GM21723 (cell line): ENCODE results near the gene GCNT2.
"Not testable (repeated sequence)": the region's sequence is repeated elsewhere in the genome, so short reads cannot be mapped to it uniquely, and the experiment has no call there.

ENCODE experiments used
- ATAC-seq: cut with Tn5 transposase; IDR thresholded peaks from one replicate; pipeline ENCODE4 v1.9.1; 2021; ENCODE audit warnings: mild to moderate bottlenecking, moderate library complexity; ENCODE audit not compliant: unreplicated experiment

The GCNT2 gene

GRCh38 chr6:10577112-10577511 is 56.0 kb downstream of the GCNT2 start:
- no peak for ATAC-seq

GRCh38 chr6:10578723-10579122 is 57.6 kb downstream of the GCNT2 start:
- ATAC-seq = no peak

GRCh38 chr6:10579803-10580202 is 58.7 kb downstream of the GCNT2 start:
- ATAC-seq = no peak

- ATAC-seq = no peak
Measured at GRCh38 chr6:10580570-10580969, 59.4 kb downstream of the GCNT2 start.

- not testable (repeated sequence) for ATAC-seq
Measured at GRCh38 chr6:10581402-10581801, 60.3 kb downstream of the GCNT2 start.

GRCh38 chr6:10582774-10583508 is 61.8 kb downstream of the GCNT2 start:
- ATAC-seq = no peak

- no peak for ATAC-seq
Measured at GRCh38 chr6:10583509-10583901, 62.4 kb downstream of the GCNT2 start.

GRCh38 chr6:10584607-10585006 is 63.5 kb downstream of the GCNT2 start:
- ATAC-seq = no peak

- ATAC-seq = no peak
Measured at GRCh38 chr6:10585209-10585845, 64.2 kb downstream of the GCNT2 start.

GRCh38 chr6:10586302-10586701 is 65.2 kb downstream of the GCNT2 start:
- ATAC-seq = no peak

GRCh38 chr6:10587656-10588406 is 66.7 kb downstream of the GCNT2 start:
- ATAC-seq = no peak

- ATAC-seq = no peak
Measured at GRCh38 chr6:10588562-10589428, 67.6 kb downstream of the GCNT2 start.

GRCh38 chr6:10589429-10589727 is 68.2 kb downstream of the GCNT2 start:
- no peak for ATAC-seq

GRCh38 chr6:10589983-10590382 is 68.8 kb downstream of the GCNT2 start:
- ATAC-seq = no peak

GRCh38 chr6:10591422-10592160 is 70.4 kb downstream of the GCNT2 start:
- no peak for ATAC-seq

- ATAC-seq = no peak
Measured at GRCh38 chr6:10595731-10596664, 74.8 kb downstream of the GCNT2 start.

GRCh38 chr6:10597499-10598001 is 76.4 kb downstream of the GCNT2 start:
- ATAC-seq = no peak

- no peak for ATAC-seq
Measured at GRCh38 chr6:10598084-10598960, 77.2 kb downstream of the GCNT2 start.
